ENCODE measurements around the gene NEURL1B.

Gene NEURL1B

GRCh38 chr5:172610643-172611042 is 30.4 kb upstream of the NEURL1B start:
- DNase-seq, result no peak

DNA sequence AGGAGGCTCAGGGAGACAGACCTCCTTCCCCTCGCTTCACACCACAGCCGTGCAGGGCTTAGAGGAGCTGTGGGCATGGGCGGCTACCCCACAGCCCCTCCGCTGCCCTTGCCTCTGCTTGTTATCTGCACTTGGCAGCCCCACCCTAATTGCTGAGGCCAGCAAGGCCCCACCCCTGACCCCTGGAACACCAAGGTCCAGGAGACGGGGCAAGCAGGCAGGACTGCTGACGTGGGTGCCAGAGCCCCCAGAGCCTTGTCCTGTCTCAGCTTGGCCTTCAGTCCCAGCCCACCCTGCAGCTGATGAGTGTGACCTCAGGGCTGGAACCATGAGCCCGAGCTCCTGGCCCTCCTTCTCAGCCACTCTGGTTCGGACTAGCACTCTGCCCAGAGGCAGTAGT is 29.1 kb upstream of the NEURL1B start:
- DNase-seq, result no peak

- no peak for DNase-seq
Measured at GRCh38 chr5:172612771-172613170, 28.3 kb upstream of the NEURL1B start.

DNA sequence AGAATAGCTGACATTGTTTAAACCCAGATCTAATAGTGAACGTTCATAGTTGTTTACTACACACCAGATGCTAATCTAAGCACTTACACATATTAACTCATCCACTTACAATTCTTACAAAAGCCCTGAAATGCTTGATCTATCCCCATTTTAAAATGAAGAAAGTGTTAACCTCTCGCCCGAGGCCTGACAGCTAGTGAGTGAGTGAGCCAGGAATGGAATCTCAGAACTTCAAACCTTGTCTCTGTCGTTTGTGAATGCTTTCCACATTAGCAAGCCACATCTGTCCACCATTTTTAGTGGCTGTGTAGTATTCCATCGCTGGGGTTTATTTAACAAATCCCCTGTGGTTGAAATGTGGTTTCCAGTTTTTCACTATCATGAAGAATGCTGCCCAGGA is 24.9 kb upstream of the NEURL1B start:
- DNase-seq, result no peak

DNA sequence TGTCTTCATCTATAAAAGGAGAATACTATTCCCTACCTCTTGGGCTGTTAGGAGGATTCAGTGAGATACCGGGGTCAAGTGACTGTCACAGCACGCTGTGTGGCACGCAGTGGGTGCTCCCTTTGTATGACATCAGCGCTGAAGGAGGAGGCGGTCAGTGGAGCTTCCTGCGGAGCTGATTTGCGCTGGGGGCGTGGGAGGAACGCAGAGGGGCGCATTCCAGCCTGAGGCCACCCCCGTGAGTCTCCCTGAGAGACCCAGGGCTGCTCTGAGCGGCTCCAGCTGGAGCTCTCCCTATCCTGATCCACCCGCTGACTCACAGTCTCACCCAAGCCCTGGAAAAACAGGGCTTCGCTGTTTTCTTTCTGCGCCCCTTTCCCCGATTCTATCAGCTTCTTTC is 24.3 kb upstream of the NEURL1B start:
- DNase-seq, result no peak

DNA sequence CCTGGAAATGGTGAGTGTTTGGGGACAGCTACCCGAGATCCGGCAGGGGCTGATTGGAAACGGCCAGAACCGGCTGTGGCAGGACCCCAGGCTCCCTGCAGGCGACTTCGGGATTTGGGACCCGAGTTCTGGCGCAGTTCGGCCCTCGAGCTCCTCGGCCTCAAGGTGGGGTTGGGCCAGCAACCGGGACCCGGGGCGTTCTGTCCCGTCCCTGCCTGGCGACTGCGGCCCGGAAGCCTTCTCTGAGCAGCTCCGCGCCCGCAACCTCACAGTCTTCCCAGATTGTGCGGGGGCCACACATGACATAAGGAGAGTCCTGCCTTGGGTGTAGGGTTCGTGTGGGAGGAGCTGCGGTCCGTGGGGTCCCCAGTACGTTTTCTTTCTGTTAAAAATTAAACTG is 23.2 kb upstream of the NEURL1B start:
- DNase-seq, result no peak

GRCh38 chr5:172618574-172619365 is 22.3 kb upstream of the NEURL1B start:
- DNase-seq, result no peak

DNA sequence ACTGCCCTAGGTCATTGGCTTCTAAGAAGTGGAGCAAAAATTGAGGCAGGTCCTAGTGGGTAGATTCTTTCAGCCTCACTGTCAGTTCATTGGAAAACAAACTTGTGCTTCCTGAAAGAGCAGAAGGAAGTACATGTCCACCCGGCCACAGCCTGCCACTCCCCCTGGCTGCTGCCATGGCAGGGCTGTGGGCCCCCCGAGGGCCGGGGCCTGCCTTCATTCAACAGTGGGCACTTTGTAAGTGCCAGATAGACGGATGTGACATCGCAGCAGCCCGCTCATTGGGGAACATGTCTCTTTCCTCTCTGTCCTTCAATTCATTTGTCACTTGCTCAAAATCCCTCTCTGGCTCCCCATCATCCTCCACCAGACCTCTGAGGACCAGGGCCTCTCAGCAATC is 20.6 kb upstream of the NEURL1B start:
- DNase-seq, result no peak

DNA sequence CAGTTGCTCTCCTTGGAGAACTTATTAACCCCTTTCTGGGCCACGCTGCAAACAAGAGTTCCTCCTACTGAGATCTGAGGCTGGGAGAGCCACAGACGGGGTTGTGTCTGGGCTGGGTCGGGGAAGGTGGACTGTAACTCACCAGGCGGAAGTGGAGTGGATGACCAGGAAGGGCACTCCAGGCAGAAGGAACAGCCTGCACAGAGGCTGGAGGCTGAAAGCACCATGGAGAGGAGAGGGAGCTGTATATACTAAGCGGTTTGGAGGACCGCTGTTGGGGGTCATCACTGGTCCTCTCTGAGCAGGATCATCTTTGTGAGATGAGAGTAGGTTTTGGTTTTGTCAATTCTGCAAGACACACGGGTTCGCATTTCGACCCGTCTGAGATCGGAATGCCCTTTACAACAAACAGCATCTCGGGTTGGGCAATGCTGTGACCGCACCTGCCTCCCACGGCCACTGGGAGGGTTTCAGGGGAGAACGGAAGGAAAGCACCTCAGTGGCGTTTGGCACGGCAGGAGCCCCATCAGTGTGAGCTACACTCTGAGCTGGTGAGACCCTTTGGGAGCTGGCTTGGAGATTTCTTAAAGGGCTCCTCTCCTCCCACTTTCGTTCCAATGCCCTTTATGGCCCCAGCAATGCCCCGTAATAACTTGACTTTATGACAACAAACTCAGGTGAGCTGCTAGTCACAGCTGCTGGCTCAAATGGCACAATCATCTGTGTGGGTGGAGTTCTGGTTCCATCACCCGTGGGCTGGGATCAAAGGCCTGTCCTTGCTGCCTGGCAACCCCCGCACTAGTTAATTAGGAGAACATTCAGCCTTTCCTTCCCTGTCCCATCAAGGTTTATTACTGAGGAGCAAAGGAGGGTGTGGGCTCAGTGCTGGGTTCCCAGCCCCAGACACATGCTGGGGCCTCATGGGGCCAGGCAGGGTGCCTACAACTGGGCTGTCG is 18.7 kb upstream of the NEURL1B start:
- no peak for DNase-seq

DNA sequence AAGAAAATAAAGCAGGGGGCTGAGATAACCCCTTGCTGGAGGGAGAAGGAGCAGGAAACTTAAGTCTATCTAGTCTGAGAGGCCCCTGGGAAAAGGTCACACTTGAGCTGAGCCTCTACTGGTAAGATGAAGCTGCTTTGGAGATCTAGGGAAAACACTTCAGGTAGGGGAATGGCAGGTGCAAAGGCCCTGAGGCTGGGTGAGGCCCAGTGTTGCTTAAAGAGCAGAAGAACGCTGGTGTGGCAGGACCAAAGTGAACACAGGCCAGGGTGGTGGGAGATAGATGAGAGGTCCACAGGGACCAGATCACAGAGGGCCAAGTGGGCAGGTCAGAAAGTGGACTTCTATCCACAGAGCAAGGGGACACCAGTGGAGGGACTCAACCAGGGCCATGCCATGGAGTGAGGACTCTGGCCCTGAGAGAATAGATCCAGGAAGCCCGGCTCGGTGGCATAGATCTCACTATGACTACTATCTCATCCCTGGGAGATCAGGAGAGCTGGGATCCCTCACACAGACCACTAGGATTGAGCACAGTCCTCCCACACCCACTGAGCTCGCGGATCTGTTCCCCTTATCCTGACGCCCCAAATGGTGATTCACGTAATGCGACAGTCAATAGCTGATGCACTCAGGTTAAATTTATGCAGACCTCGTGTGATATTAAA is 17.6 kb upstream of the NEURL1B start:
- DNase-seq, result no peak

- DNase-seq, result no peak
Measured at GRCh38 chr5:172624083-172624995, 16.7 kb upstream of the NEURL1B start.

- no peak for DNase-seq
Measured at GRCh38 chr5:172624996-172625964, 15.8 kb upstream of the NEURL1B start.

GRCh38 chr5:172626031-172626581 is 15.0 kb upstream of the NEURL1B start:
- no peak for DNase-seq

DNA sequence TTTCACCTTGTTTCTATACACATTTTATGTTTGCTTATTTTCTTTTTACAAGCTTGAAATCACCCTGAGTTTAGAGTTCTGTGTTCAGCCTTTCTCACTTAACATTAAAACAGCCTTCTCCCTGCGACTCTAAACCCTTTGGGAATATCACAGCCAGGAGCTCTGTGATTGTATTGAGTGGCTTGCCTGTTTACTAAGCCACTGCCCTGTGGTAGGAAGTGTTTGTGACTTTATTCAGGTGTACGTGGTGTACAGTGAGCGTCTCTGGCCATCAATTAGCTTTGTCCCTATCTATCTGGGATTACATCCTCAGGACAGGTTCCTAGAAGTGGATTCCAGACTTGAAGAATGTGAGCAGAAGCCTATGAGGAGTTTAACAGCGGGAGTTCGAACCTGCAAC is 11.0 kb upstream of the NEURL1B start:
- no peak for DNase-seq

DNA sequence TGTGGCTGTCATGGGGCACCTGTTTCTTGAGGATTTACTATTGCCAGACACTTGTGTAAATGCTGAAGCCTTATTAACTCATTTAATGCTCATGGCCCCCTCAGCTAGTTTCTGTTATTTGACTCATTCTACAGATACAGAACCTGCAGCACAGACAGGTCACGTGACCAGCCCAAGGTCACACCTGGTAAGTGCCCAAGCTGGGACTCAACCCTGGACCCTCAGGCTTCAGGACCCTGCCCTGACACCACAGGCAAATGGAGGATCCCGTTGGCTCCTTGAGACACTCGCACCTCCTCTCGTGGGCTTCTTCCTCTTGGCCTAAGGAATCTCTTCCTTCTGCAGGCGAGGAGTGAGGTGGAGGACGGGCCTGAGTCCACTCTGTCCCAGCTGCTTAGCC is 10.6 kb upstream of the NEURL1B start:
- DNase-seq, result no peak

GRCh38 chr5:172630986-172631385 is 10.1 kb upstream of the NEURL1B start:
- no peak for DNase-seq

DNA sequence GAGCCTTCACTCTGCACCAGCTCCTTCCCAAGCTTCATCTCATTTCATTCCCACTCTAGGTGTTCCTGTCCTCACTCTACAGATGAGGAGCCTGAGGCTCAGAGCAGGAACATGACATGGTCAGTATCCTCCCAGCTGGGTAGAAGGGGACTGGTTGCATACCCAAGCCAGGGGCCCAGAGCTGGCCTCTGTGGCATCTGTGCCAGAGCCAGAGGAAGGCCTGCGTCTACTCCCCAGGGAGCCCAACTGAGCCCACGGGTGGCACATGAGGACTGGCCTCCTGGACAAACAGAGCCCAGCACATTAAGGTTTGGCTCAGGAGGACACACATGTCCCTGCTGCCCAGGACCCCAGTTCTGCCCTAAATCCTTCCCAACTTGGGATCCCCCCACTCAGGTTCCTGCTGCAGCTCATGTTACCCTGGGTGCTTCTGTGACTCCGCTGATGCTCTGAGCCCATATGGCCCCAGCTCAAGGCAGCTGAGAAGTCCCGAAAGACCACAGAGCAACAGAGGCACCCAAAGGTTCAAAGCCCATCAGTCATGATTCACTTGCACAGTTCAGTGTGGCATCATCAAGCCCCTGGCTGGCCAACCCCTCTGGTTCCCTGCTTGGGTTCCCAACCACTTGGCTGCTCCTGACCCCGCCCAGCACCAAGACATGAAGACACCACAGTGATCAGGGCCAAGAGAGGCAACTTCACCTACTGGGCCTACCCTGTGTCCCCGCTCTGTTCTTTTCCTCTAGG is 8.5 kb upstream of the NEURL1B start:
- DNase-seq, result no peak

DNA sequence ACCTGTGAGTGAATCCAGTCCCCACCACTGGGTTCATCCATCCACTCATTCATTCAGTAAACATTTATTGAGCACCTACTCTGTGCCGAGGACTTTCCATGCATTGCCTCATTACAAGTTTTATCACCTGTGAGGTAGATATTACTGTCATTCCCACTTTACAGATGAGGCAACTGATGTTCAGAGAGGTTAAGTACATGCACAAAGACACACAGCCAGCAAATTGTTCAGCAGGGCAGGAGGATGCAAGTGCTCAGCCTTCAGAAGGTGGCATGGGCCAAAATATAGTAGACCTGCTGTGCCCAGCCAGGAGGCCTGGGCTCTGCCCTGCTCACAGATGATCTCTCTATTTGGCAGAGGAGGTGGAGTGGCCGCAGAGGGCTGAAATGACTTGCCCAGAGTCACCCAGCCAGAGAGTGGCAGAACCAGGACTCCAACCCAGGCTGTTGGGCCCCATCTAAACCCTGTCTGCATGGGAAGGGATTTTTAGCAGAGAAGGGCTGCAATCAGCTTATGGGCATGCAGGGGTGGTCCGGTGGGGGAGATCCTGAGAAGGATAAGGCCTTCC is 7.6 kb upstream of the NEURL1B start:
- DNase-seq, result no peak

DNA sequence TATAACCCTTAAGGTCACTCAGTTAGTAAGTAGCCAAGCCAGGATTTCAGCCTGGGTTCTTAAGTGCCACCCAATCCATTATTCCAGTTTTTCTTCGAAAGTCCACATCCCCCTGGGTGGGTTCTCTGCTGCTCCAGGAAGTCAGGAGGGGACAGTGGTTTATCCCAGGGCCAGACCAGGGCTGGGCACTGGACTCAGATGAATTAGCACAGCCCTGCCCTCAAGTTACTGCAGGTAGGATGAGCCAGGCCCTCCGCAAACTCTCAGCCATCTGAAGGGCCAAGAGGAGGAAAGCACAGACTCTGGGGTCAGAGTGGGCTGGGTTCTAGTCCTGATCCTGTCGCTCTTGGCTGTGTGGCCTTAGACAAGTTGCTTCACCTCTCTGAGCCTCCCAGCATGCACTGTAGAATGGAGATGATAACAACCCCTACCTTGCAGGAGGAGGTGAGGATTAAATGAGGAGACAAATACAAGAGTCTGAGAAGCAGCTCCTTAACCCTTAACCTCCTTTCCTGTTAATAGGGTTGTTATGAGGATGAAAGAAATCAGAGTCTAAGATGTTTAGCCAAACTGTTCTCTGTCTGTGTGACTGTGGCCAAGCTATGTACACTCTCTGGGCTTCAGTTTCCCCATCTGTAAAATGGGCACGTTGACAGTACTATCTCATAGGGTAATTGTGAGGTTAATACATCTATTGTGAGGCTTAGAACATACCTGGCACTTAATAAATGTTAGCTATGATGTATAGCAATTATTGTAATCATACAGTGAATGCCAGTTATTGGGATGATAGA is 6.8 kb upstream of the NEURL1B start:
- no peak for DNase-seq

All from NCI-H1105 treated with DMSO at 0.1 percent for 48 hours (cell line).